ENCODE results near the gene RPS2.

- no peak for TF ChIP-seq CTCF (IDR thresholded peaks at IDR 0.05)
- no peak for TF ChIP-seq GTF2I (CRISPR knock-in tag; conservative IDR thresholded peaks at IDR 0.05)
- TF ChIP-seq MAX (CRISPR knock-in tag; IDR thresholded peaks at IDR 0.05), result no peak
- no peak for TF ChIP-seq NFYB (CRISPR knock-in tag; conservative IDR thresholded peaks at IDR 0.05; ENCODE audit: low read depth)
- no peak for TF ChIP-seq NR3C1 (CRISPR knock-in tag; conservative IDR thresholded peaks at IDR 0.05; ENCODE audit: low read depth)
- TF ChIP-seq ATF6 (CRISPR knock-in tag; IDR thresholded peaks at IDR 0.05), result no peak
Measured at GRCh38 chr16:1968146-1968953, 3.7 kb upstream of the RPS2 start.
